HG02623 (cell line): ENCODE measurements around the gene SMIM27.
A peak's percentile ranks its signal among the peaks of the same experiment; 100 is the strongest.
"Not testable (repeated sequence)": the region's sequence is repeated elsewhere in the genome, so short reads cannot be mapped to it uniquely, and the experiment has no call there.

Experiments
- ATAC-seq: cut with Tn5 transposase; IDR thresholded peaks from one replicate; pipeline ENCODE4 v1.9.1; 2021; ENCODE audit warnings: moderate library complexity; ENCODE audit not compliant: unreplicated experiment

Gene SMIM27, protein sequence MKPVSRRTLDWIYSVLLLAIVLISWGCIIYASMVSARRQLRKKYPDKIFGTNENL

DNA sequence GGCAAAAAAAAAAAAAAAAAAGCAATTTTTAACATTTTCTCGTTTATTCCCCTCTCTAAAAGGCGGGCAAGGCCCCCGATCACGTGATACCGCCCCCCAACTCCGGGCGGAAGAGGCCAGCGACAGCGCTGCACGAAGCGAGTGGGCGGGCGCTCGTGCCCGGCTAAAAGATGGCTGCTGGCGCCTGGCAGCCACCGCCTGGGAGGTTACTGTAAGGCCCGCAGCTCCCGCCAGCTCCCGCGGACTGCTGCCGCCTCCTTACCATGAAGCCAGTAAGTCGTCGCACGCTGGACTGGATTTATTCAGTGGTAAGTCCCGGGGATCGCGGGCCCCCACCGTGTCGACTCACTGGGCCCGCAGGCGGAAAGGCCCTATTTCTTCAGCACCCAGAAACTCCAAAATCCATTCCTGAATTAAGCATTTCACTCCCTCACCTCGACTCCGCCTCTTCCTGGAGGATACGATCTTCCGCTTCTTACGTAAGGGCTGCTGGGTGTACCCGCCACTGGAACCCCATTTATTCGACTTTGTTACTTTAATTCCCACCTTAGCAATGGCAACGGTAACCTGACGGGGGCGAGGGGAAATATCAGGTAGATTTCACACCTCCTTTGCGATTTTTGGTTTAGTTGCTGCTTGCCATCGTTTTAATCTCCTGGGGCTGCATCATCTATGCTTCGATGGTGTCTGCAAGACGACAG is at the start of gene SMIM27, which contains the start of gene TOPORS:
Gene SMIM27, plus strand, starts transcription at position 156 of the 701 bp plus-strand sequence. Its CDS starts 108 bp downstream, at position 264.
Gene TOPORS, minus strand, starts transcription at position 415 of the 701 bp plus-strand sequence. Its CDS starts 150 bp downstream, at position 265.
- peak; percentile 64 for ATAC-seq

DNA sequence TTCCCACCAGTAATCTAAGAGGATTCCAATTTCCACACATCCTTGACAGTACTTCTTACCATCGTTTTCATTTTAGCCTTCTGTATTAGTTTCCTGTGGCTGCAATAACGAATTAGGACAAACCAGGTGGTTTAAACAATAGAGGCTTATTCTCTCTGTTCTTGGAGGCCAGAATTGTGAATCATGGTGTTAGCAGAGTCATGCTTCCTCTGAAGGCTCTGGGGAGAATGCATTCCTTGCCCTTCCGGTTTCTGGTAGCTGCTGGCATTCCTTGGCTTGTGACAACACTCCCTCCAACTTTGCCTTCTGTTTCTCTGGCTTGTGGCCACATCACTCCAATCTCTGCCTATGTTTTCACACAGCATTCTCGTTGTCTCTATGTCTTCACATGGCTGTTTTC is 49.7 kb upstream of the SMIM27 start:
- no peak for ATAC-seq

DNA sequence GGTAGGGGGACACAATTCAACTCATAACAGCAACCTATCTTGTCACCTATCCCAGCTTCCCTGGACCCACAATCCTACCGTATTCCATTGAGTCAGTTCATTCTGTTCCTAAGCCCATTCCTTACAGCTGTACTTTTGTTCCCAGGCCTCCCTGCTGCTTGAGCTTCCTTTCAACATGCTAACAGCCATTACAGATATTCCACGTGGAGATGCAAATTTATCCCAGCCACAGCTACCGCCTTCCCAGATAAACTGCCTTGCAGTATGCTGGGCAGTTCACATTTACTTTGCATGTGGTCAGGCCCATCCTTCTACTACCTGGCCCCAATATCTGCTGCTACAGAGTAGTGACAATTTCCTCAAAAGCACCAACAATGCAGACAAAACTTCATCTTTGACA is 49.1 kb upstream of the SMIM27 start:
- no peak for ATAC-seq

DNA sequence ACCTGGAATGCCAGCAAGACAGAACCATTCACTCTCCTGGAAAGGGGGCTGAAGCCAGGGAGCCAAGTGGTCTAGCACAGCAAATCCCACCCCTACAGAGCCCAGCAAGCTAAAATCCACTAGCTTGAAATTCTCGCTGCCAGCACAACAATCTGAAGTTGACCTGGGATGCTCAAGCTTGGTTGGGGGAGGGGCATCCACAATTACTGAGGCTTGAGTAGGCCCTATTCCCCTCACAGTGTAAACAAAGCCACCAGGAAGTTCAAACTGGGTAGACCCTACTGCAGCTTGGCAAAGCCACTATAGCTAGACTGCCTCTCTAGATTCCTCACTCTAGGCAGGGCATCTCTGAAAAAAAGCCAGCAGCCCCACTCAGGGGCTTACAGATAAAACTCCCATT is 43.4 kb upstream of the SMIM27 start:
- no peak for ATAC-seq

DNA sequence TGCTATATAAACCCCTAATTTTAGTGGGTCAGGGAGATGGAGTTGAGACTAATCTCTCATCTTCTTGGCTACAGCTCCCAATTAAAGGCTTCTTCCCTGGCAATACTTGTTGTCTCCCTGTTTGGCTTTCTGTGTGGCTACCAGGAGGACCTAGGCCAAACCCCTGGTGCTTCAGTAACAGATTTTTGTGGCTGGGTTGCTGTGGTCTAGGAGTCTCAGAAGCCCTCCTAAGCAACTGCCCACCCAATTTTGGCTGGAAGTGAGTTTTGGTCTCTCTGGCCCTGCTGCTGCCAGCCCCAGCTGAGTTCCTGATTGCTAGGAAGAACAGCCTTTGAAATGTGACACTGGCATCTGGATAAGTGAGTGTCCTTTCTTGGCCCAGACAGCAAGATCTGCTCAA is 35.9 kb upstream of the SMIM27 start:
- ATAC-seq: no peak

DNA sequence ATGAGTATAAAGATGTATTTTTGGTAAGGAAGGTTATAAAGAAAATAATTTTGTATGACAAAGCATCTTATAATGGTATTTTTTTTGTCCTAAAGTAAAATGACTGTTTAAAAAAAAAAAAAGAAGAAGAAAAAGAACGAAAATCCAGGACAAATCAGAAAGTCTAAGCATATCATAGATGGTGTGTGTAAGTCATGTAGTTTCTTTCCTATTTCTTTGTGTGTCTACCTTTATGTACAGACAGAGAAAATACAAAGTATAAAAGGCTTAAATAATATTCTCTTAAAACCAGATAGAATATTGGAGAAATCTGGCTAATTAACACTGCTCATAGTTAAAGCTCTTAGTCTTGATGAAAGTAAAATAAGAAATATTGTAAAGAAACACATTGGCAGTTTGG is 33.9 kb upstream of the SMIM27 start:
- ATAC-seq: no peak

DNA sequence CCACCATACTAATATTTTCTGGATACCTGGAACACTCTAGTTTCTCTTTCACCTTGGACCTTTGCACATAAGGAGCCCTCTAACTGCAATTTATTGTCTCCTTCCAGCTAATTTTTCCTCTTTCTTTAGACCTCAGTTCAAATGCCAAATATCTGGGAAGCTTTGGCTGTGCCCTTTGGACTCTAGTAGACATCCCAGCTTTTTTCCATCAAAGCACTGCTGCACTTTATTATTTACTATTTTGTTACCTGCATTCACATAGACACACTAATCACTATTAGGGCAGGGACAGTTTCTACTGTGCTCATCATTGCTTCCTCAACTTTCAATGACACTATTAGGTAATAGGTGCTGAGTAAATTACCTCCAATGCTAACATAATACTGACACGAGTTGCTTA is 28.2 kb upstream of the SMIM27 start:
- no peak for ATAC-seq

DNA sequence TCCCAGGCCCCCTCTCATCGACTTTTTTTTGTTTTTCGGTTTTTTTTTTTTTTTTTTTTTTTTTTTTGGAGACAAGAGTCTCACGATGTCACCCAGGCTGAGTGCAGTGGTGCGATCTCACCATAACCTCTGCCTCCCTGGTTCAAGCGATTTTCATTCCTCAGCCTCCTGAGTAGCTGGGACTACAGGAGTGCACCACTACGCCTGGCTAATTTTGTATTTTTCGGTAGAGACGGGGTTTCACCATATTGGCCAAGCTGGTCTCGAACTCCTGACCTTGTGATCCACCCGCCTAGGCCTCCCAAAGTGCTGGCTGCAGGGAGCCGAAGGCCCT is 27.6 kb upstream of the SMIM27 start:
- not testable (repeated sequence) for ATAC-seq

DNA sequence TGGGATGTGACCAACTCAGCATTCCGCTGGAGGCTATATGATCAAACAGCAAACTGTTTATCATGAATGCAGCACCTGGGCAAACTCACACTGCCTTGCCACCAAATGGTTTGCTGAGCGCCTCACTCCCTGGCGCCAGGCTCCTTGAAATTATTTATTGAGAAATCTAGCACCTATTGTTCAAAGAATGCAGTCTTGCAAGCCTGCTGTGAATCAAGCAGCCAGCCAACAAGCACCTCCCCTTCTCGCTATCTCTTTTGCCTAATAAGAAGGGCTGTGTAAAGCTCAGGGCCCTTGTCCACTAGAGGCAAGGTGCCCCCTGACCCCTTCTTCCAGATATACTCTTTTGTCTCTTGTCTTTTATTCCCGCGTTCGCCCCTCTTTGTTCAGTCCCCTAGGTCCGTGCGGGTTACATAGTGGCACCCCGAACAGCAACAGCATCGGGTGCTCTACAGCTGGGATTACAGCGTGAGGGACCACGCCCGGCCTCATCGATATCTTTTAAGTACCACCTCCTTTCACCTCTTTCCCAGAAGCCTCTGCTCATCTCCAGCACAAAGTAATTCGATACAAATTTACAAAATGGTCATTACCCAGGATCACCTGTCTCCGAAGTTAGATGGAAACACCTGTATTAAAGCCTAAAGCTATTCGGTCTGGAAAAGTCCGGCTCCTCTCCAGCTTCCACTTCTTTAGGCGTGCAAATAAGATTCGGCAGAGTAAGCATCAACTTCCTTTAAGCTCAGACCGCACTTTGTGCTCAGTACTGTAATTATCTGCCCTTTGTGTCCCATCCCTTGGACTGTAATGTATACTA is 27.0 kb upstream of the SMIM27 start:
- ATAC-seq: peak; percentile 29

DNA sequence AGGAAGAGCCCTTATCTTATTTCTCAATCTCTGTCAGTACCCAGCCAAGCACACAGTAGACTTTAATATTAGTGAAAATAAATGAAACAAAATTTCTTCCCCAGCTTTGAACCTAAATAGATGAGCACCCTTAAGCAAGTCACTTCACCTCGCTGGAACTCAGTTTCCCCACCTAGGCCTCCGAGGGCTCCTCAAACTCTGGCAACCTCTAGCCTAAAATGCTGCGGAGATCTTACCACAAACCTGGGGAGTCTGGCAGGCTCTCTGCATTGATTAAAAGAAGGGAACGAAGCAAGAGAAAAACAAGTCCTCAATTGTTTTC is 26.5 kb upstream of the SMIM27 start:
- ATAC-seq: no peak

DNA sequence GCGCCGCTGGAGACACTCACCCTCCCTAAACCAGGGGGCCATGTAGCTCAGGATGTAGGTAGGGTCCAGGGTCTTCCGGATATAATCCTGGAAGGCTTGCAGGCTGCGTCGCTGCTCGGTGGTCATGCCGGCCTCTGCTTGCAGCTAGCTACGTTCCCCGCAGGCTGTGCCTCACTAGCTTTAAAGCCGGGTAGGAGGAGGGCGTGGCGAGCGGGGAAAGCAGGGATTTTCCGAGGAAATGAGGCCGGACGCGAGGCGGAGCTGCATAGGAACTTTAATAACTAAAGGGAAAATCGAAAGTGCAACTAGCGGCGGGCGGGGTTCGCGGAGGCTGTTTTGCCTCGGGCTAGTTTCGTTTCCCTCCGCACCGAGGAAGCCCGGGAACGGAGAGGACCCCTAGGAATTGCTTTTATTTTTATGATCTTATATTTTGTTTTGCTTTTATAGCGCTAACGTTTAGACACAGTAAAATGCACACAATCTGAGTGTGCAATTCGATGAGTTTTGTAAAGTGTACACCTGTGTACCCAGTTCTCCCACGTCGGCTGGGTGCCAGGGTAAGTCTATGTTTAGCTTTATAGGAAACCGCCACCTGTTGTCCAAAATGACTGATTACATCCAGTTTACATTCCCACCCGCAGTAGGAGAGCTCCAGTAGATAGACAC is 26.0 kb upstream of the SMIM27 start, which contains the start of gene RIGI:
Gene RIGI, minus strand, starts transcription at position 156 of the 666 bp plus-strand sequence. Its CDS starts 30 bp downstream, at position 126.
- peak; percentile 51 for ATAC-seq

DNA sequence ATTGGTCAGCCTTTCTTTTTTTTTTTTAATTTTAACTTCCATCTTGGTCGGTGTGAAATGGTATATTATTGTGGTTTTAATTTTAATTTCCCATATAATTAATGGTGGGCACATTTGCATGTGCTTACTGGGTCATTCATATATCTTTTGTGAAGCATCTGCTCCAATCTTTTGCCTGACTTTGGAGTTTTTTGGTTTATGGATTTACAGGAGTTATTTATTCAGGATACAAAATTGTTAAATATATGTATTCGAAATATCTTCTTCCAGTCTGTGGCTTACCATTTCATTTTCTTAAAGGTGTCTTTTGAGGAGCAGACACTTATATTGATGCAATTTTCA is 25.4 kb upstream of the SMIM27 start:
- no peak for ATAC-seq

DNA sequence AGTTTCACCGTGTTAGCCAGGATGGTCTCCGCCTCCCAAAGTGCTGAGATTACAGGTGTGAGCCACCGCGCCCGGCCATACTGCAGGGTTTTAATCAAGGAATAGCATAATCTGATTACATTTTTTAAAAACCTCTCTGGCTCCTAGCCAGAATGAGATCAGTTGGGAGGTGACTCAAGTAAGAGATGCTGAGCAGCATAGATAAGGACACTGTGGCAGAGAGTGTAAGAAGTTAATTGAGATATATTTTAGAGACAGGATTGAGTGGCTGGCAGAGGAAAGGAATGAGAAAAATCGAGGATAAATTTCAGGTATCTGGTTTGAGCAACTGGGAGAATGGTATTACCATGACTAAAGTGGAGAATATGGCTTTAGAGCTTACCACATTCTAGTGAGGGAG is 18.8 kb upstream of the SMIM27 start:
- no peak for ATAC-seq

DNA sequence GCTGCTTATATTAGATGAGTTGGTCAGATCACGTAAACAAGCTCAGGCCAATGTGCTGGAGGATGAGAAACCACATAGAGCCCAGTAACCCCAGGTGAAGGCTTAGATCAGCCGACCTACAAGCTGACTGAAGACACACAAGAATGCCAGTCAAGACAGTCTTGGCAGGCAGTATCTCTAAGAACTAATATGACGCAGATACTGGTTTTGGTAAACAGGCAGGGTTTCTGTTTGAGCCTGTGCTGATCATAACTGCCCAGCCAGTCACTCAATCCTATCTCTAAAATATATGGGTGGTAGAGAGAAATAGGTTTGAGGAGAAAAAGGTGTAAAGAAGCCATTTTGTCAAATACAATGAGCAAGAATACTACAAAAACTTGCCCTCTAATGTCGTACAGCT is 18.3 kb upstream of the SMIM27 start:
- ATAC-seq: no peak

DNA sequence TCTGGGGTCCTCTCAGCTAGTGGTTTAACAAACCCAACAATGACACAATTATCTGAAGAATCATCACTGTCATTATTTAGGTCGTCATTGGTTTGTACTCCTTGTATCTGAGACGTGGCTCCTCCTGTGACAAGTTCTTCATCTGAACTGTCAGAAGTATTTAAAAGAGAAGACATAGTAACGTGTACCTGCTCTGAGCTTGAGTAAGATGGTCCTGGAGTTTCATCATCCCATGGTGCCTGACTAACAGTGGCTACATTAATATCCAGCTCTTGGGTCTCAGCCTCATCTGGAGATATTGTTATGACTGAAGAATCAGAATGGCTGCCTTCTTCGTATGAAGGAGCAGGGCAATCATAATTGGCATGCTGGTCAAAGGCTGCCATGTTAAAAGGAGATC is 9.1 kb upstream of the SMIM27 start:
- no peak for ATAC-seq

DNA sequence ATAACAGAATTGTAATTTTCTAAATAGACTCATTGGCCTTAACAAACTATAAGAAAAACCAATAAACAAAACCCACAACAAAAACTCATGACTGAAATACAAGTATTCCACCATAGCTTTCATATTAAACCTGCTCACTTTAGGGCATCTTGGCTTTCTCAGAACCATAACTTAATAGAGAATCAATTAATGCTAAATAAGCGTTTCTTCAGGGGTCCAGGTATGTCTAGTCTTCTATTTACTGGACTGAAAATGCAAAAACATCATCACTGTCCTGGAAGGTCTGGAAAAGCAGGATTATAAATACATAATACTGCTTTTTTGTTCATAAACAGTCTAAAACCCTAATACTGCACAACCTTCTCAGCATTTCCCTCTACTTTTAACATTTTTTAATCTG is 6.2 kb upstream of the SMIM27 start:
- no peak for ATAC-seq

DNA sequence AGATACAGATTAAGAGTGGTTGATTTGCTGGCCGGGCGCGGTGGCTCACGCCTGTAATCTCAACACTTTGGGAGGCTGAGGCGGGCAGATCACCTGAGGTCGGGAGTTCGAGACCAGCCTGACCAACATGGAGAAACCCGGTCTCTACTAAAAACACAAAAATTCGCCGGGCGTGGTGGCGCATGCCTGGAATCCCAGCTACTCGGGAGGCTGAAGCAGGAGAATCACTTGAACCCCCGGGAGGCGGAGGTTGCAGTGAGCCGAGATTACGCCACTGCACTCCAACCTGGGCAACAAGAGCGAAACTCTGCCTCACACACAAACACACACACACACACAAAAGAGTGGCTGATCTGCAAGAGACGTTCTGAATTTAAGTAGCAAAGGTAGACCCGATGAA is 3.9 kb upstream of the SMIM27 start:
- not testable (repeated sequence) for ATAC-seq

DNA sequence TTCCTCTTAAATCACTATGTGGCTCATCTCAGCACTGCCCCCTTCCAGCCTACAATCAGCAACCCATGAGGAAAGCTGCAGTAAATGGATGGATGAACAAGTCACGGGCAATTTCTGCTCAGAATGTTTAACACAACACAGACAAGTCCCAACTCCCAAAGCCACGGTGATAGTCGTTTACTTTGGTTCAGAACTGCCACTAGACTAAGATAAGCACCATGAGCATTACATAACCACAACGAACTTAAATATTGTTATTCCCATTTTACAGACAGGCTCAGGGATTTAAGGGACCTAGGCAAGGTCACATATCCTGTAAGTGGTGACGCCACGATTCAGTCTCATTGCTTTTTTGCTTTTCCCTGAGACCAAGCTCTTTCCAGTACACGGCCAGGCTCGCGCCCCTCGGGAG is 2.0 kb upstream of the SMIM27 start:
- ATAC-seq: no peak

DNA sequence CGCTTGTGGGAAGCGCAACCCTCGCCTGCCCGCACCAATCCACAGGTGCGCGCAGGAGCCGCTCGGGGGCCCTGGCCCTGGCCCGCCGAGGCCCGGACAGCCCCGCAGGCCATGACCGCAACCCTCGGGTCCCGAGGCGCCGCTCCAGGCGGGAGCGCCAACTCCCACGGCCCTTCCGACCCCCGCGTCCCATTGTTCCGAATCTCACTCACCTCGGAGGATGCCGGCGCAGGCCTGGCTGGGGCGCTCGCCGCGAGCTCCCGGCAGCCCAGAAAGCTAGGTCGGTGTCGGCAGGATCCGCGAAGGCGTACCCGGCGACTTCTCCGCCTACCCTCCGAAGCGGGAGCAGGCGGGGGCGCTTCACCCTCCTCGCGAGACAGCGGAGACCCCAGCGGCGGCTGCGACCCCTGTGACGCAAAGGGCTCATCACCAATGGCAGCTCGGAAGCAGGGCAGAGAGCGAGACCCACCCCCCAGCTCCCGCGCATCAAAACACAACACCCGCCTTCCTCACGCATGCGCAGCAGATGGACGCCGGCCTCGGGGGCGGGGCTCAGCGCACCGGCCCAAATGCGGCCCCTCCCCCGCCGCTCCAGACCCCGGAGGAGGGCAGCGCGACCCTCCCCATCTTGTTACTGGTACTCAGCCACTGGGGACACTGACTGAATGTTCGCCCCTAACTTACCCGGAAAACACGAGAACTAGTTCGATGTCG is 1.4 kb upstream of the SMIM27 start:
- peak; percentile 64 for ATAC-seq

DNA sequence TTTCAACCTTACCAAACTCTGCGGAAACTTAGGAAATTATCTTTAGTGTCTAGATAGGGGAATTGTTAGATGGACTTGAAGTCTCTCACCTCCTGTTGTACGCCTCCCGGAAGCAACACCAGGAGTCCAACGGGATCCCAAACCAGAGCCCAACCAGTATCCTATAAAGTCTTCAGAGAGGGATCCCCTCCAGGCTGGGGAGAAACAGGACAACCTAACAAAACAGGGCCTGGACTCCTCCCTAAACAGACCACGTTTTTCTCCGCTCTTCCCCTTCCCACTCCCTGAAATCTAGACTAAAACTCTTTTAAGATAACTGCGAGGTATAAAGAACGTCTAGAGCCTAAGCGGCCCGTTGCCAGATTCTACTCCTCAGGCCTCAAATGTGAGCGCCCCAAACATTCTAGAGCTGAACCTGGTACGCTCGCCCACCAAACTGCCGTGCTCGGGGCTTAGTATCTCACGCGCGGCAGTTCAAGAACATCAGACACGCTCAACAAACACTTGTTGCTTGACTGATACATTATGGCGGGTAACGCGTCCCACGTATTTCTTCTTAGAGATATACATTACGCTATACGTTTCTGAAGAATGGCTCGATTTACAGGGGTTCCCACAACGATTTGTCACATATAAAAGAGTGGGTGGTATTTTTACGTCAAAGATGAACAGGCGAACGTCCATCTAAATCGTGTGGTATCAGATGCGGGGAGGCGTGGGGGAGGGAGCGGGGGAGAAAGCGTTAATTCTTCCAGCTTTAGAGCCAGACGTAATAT is 663 bp upstream of the SMIM27 start:
- peak; percentile 0 for ATAC-seq
